ENCODE results near the gene SYTL2.
"Not testable (repeated sequence)": the region's sequence is repeated elsewhere in the genome, so short reads cannot be mapped to it uniquely, and the experiment has no call there.

Gene SYTL2, protein sequence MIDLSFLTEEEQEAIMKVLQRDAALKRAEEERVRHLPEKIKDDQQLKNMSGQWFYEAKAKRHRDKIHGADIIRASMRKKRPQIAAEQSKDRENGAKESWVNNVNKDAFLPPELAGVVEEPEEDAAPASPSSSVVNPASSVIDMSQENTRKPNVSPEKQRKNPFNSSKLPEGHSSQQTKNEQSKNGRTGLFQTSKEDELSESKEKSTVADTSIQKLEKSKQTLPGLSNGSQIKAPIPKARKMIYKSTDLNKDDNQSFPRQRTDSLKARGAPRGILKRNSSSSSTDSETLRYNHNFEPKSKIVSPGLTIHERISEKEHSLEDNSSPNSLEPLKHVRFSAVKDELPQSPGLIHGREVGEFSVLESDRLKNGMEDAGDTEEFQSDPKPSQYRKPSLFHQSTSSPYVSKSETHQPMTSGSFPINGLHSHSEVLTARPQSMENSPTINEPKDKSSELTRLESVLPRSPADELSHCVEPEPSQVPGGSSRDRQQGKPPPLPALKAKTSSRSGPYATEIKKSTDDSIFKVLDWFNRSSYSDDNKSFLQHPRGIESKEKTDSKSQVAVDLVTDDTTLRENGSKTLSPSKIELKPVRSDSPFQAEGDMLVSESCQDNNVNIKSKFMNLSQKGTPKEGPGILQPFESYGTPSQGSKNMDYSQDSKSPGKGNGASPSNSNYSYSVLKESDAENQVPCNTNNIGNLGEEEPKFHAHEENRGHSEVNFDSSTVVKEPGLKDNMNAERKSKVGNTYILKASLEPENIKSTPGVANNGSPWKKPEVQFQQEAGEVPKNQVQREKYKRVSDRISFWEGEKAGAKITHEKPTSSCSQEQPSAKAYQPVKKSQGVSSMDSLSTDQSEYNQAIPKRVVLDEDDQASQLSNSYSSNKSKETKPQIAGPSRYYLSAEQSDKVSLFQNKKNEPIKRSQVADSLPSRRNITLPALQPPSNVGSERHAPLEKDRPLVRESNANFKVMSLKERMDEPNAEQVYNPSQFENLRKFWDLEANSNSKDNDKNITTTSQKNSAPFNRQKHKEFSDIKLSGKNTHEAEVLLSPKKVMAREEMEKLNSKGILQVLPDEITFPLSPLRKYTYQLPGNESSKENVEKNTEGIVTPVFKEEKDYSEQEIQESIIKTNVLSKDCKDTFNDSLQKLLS (N-terminal part only)

DNA sequence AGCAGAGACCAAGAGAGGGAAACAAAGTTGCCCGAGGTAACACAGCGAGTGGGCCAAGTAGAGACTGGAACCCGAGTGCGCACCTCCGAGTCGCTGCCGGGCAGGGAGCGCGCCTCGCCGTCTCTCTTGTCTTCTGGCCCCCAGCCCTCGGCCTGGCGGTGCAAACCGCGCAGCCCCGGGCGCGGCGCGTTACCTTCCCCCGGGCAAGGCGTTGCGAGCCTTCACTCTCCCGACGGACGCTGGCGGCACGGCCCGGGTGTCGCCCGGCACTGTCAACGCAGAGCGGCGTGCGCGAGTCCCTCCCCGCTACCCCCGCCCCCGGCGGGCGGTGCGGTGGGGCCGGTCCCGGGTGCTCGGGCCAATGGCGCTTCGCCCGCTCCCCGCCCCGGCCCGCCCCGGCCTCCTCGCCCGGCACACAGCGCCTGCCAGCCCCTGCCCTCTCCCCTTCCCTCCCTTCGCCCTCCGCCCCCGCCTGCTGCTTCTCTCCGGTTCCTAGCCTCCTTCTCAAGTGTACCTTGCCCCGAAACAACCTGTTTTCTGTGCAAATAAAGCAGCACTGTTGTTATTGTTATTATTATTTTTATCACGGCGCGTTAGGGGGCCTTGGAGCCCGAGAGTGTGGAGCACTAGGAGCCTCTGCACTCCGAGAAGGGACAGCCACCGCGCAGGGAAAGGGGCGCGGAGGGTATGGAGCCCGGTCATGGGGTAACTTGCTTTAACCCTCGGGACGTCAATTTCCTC is at the start of gene SYTL2:
Gene SYTL2 (minus strand): TSS at position 271 of the 741 bp plus-strand sequence. CDS start 53,416 bp downstream, outside the sequence.
- DNase-seq = peak; percentile 83

DNA sequence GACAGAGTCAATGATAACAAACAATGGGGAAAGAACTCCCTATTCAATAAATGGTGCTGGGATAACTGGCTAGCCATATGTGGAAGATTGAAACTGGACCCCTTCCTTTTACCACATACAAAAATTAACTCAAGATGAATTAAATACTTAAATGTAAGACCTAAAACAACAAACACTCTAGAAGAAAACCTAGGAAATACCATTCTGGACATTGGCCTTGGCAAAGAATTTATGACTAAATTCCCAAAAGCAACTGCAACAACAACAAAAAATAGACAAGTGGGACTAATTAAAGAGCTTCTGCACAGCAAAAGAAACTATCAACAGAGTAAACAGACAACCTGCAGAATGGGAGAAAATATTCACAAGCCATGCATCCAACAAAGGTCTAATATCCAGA is 48.6 kb upstream of the SYTL2 start:
- not testable (repeated sequence) for DNase-seq

DNA sequence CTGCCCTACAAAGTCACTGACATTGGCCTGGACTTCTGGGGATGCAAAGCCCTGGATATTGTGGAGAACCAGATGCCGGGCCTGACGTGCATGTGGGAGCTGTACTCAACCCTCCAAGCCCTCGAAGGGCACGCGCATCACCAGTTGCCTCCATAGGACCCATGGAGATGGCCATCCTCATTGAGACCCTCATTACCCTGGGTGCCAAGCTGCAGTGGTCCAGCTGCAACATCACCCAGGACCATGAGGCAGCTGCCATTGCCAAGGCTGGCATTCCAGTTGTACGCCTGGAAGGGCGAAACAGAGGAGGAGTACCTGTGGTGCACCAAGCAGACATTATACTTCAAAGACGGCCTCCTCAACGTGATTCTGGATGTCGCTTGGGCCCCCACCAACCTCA is 46.2 kb upstream of the SYTL2 start:
- no peak for DNase-seq

DNA sequence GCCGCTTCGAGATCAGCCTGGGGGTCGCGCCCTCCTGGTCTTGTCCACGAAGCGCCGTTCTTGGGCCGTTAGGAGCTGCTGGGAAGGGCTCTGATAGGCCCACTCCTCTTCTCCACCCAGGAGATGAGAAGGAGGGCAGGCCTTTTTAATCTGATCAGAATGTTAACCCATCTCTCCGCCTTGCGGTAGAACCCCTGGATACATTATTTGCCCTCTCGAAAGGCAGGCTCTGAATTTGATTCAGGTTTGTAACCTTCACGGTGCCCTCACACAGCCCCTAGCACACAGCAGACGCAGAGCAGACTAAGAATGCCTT is 44.4 kb upstream of the SYTL2 start, which contains the start of gene CCDC83:
Gene CCDC83 (plus strand): TSS at position 43 of the 316 bp plus-strand sequence. CDS start 9,741 bp downstream, outside the sequence.
- DNase-seq = no peak

DNA sequence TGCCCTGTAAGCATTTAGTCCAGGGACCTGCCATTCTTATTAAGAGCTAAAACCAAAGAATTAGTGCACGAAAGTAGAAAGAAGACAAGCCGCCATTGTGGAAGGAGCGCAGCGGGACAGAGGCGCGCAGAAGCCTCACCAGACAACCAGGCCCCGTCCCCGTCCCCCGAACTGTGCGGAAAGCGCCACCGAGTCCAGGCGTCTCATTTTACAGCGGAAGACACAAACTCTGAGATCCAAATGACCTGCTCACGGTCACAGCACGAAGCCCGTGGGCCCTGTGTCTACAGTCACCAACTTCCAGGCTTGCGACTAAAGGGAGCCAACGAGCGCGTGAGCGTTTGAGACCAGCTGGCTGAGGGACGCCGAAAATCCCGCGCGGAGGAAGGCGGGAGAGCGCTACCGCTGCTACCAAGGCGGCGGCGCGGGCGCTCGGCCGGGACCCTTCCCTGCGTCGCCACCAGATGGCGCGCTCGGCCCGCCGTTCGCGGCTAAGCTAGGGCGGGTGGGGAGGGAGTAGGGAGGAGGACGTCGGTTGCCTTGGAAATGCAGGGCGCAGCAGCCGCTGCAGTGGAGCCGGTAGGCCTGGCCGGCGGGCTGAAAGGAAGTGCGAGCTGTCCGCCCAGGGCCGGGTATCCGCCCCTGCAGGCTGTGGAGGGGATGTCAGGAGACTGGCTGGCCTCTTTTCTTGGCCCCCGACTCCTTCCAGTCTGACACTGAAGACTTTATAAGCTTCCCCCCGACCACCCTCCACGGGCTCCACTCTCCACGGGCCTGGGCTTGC is 43.8 kb upstream of the SYTL2 start:
- DNase-seq = peak; percentile 95

DNA sequence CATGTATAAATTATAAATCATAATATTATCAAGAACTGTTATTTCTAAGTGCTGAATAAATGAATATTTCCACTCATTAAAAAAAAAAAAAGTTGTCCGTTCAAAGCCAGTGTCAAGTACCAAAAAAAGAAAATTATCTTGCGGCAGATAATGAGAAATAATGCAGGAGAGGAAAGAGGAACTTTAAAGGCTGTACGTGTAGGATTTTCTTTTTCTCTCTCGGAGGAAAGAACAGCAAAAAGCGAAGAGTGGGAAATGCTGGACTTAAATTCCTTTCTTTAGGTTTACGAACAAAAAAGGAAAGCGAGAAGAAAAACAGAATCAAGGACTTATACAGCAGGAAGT is 43.2 kb upstream of the SYTL2 start:
- DNase-seq = no peak

DNA sequence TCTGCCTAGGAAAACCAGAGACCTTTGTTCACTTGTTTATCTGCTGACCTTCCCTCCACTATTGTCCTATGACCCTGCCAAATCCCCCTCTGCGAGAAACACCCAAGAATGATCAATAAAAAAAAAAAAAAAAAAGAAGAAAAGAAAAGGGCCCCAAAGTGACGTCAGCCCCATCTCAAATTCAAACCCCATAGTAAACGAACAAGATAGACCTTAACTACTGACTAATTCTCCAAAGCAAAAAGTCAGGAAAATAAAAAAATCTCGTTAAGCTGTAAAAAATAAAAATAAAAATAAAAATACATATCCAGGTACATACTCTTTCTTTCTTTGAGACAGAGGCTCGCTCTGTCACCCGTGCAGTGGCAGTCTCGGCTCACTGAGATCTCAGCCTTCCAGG is 42.6 kb upstream of the SYTL2 start:
- not testable (repeated sequence) for DNase-seq

DNA sequence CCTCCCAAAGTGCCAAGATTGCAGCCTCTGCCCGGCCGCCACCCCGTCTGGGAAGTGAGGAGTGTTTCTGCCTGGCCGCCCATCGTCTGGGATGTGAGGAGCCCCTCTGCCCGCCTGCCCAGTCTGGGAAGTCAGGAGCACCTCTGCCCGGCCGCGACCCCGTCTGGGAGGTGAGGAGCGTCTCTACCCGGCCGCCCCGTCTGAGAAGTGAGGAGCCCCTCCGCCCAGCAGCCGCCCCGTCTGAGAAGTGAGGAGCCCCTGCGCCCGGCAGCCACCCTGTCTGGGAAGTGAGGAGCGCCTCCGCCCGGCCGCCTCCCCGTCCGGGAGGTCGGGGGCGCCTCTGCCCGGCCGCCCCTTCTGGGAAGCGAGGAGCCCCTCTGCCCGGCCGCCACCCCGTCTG is 41.8 kb upstream of the SYTL2 start:
- DNase-seq = not testable (repeated sequence)

DNA sequence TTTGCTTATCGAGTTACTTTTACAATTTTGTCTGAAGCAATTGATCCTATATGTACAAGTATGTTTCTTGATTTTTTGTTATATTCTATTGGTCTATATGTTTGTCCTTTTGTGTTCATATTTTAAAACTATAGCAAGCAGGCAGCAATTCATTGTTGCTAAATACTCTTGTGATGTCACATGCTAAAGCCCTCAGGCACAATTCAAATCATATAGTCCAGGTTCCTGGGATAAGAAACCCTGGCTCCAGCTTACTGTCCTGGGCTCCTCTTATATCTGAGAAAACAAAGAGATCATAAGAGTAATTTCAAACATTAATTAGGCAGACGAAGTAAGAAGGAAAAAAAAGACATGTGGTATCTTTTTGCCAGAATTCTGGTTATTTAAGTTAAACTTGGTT is 37.6 kb upstream of the SYTL2 start:
- DNase-seq = no peak

DNA sequence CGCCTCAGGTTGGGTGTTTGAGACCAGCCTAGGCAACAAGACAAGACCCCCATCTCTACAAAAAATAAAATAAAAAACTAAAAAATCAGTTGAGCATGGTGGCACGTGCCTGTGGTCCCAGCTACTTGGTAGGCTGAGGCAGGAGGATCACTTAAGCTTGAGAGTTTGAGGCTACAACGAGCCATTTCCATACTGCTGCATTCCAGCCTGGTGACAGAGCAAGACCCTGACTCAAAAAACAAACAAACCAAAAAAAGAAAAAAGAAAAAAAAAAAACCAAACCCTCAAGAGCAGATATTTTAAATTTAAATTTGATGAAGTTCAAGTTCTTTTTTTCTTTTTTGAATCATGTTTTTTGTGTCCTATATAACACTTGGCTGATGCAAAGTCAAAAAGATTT is 37.1 kb upstream of the SYTL2 start:
- no peak for DNase-seq

DNA sequence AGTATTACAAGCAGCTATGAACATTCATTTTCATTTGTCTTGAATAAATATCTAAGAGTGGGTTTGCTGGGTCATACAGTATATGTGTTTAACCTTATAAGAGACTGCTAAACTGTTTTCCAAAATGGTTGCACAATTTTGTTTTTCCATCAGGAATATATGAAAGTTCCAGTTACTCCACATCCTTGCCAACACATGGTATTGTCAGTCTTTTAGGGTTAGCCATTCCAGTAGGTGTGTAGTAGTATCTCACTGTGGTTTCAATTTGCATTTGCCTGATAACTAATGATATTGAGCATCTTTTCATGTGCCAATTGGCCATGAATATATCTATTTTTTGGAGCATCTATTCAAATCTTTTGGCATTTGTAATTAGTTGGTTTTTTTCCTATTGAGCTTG is 36.5 kb upstream of the SYTL2 start:
- DNase-seq = no peak

DNA sequence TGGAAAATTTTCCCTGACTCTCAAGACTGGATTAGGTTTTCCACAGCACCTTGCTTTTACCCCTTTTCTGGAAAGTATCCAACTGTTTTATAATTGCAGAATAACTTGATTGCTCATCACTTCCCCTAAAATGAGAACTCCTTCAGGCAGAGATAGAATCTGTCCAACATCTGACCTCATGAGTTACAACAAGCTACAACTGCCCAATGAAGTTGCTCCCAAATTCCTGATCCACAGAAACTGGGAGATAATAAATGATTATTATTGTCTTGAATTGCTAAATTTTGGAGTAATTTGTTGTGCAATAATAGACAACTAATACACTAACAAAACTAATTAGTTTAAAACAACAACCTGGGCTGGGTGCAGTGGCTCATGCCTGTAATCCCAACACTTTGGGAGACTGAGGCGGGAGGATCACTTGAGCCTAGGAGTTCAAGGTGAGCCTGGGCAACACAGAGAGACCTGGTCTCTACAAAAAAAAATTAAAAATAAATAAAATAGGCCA is 34.2 kb upstream of the SYTL2 start:
- DNase-seq = no peak

DNA sequence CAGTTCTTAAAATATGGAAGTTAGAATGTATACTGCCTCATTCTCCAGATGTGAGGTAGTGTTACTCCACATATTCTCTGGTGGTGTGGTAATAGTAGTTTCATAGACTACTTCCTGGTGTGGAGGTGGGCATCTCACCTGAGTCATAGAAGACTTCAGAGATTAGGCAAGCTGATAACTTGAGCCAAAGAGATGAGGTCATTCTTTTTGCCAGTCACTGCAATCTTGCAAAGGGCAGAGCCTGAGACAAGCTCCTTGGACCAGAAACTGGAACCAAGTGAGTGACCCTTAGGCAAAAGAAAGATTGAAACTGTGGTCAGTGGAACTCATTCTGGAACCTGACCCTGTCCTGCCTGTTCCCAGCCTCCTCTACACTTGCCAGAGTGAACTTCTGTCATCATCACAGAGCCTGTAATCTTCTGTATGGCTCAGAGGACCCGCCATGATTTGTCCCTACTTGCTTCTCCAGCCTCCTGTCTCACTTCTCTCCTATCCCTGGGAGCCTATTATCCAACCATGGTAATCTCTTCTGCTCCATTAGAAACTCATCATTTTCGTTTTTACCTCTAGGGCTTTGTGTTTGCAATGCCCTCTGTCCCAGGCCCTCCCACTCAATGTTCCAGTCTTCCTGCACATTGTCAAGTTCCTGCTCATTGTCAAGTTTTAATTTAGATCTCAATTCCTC is 33.6 kb upstream of the SYTL2 start:
- no peak for DNase-seq

DNA sequence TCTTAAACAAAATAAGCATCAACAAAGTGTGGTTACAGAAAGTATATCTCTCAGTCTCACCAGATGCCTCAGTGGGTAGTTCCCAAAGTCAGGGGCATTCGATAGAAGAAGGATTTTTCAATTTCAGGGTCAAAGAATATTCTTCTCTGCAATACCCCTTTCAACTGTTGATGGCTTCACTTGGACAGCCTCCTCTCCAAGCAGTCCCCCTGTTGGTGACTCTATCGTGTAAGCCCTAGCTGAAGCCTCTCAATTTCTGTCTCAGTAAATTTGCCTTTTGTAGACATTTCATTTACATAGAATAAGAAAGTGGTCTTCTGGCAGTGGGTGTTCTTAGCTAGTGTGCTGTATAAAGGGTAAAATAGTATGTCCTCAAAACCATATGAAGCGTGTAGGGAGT is 33.0 kb upstream of the SYTL2 start:
- no peak for DNase-seq

DNA sequence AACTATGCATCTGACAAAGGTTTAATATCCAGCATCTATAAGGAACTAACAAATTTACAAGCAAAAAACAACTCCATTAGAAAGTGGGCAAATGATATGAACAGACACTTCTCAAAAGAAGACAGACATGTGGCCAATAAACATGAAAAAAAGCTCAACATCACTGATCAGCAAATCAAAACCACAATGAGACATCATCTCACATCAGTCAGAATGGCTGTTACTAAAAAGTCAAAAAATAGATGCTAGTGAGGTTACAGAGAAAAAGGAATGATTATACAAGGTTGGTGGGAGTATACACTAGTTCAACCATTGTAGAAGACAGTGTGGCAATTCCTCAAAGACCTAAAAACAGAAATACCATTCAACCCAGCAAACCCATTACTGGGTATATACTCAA is 30.0 kb upstream of the SYTL2 start:
- not testable (repeated sequence) for DNase-seq

DNA sequence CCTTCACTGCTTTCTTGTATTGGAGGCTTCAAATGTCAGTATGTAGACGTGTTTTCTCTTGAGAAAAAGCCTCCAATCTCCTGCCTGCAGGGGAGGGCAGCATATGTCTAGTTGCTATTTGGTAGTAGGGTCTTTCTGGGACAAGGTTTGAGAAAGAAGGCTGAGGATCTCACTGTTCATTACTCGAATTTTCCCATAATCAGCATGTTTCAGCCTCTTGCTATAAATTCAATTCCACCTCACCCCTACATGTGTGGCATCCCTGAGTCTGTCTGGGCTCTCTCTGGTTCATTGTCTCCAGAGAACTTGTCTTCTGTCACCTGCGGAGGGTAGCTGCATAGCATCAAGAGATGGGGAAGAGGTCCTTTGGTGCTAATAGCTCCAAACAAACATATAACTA is 24.8 kb upstream of the SYTL2 start:
- DNase-seq = no peak

DNA sequence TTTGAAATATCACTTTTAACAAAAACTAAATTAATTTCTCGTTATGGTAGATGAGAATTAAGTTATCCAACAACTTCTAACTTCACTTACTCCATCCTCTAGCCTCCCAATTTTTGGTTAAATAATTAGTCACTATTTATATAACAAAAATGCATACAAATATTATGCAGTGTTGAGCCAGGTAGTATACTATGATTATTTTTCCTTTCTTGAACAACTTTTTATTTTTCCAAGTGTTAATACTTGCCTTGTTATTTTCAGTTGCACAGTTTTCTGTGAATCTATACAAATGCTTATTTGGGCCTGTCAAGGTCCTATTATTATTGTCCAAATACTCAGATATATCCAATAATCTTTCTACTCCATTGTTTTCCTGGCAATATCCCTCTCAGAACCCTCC is 24.3 kb upstream of the SYTL2 start:
- no peak for DNase-seq

DNA sequence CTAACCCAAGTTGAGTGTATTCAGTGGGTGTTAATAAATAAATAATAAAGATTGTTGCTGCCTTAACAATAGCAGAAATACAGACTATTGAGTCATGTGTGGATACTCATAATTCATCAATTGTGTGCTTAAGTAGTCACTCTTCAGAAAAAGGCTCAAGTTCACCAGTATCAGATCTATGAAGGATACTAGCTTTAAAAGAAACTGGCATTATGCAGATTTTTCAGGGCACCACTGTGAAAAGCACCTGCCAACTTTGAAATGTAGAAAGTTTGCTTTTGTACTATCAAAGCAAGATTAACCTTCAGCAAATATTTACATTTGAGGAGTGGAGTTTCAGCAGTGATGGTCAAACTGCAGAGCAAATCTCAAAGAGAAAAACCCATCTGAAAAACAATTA is 20.1 kb upstream of the SYTL2 start:
- DNase-seq = peak; percentile 76

DNA sequence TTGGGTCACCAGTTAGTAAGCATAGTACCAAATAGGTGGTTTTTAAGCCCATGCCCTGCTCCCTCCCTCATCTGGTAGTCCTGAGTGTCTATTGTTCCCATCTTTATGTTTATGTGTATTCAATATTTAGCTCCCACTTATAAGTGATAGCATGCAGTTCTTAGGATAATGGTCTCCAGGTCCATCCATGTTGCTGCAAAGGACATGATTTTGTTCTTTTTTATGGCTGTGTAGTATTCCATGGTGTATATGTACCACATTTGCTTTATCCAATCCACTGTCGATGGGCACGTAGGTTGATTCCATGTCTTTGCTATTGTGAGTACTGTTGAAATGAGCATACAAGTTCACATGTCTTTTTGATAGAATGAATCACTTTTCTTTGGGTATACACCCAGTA is 18.2 kb upstream of the SYTL2 start:
- no peak for DNase-seq

DNA sequence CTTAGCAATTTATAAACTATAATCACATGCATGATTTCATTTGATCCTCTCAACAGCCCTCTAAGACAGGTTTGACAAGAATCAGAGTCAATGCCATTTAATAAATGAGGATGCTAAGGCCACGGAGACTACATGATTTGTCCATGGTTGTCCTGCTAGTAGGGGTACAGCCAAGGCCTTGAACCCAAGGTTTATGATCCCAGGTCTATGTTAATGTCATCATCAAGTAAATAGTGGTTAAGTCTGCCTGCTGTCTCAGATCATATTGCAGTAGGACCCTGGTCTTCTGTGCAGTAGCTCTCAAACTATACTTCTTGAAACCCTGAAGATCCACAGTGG is 17.7 kb upstream of the SYTL2 start:
- DNase-seq = no peak
